Stomach (tissue), 9 donors: ENCODE results near the gene ERI3. TPM values are rescaled to one million over a fixed set of nuclear protein-coding genes. Genes with fewer than 3 reads are reported as not detected.

ENCODE experiments used
- DNase-seq, 2 donors: peaks; one replicate each; pipeline versions ENCODE4 v3.0.0 to v3.0.0-alpha.2; 2013 to 2019
- H3K27ac ChIP-seq, 5 donors: fragments of 200-600 bp in 4 of 5; sonication (generic) in 4 of 5; one replicate each; pipeline ENCODE4 v1.5.1; 2013 to 2019; ENCODE audit warnings: mild to moderate bottlenecking in 1 of 5, moderate library complexity in 1 of 5
- H3K27me3 ChIP-seq, 3 donors: fragments of 200-600 bp; sonication (generic); one replicate each; pipeline ENCODE4 v1.5.1; 2017 to 2019; ENCODE audit warnings: mixed run types in 1 of 3
- H3K36me3 ChIP-seq, 4 donors: fragments of 200-600 bp; sonication (generic); 1 replicate in 3 of 4; 2 replicates in 1 of 4; pipeline ENCODE4 v1.5.1; 2016 to 2019
- H3K4me1 ChIP-seq, 4 donors: fragments of 200-600 bp; sonication (generic); one replicate each; pipeline ENCODE4 v1.5.1; 2016 to 2019
- H3K4me3 ChIP-seq, 4 donors: fragments of 200-600 bp; sonication (generic) in 3 of 4; one replicate each; pipeline ENCODE4 v1.5.1; 2016 to 2019; ENCODE audit warnings: mild to moderate bottlenecking in 1 of 4
- H3K9me3 ChIP-seq, 4 donors: fragments of 200-600 bp; sonication (generic); one replicate each; pipeline ENCODE4 v1.5.1; 2016 to 2019
- CTCF ChIP-seq, 7 experiments: fragments of 450-650 bp in 4 of 7; fragments of 200-600 bp in 3 of 7; sonication (generic) in 3 of 7; IDR thresholded peaks; one replicate each; pipeline ENCODE4 v1.5.1; 2016 to 2019; ENCODE audit warnings: antibody characterized with exemption in 7 of 7, control low read depth in 2 of 7, mild to moderate bottlenecking in 1 of 7
- EP300 ChIP-seq: sonication (generic); formaldehyde crosslinking; IDR thresholded peaks from one replicate; pipeline ENCODE4 v1.6.1; 2017; ENCODE audit warnings: antibody characterized with exemption
- POLR2A ChIP-seq, 4 donors: fragments of 450-650 bp; IDR thresholded peaks; one replicate each; pipeline ENCODE4 v1.6.1; 2016; ENCODE audit warnings: antibody characterized with exemption in 4 of 4, control low read depth in 2 of 4, mild to moderate bottlenecking in 1 of 4, moderate library complexity in 1 of 4
- POLR2AphosphoS5 ChIP-seq, 3 donors: sonication (generic); formaldehyde crosslinking; IDR thresholded peaks; one replicate each; pipeline ENCODE4 v1.6.1; 2016; ENCODE audit warnings: antibody characterized with exemption in 3 of 3
- WGBS, 5 donors: extraction: QIAGEN DNeasy Blood & Tissue Kit in 3 of 5; methylation state at CpG; one replicate each; pipeline versions ENCODE4 v1.1.5 to v1.1.7; 2013 to 2018; 5-methylcytosine and 5-hydroxymethylcytosine counted together
- intact Hi-C: fragments of 100-400 bp; cut with DNase I; formaldehyde crosslinking; loops from one replicate; pipeline ENCODE4 v1.15.1; 2023; ENCODE audit warnings: low total_unique reads
- polyA plus RNA-seq, 3 donors: library from polyadenylated mRNA; stranded (reverse); fragments of 200-250 nt; gene quantifications; one replicate each; pipeline ENCODE4 v1.2.3, GENCODE V29; 2013
- total RNA-seq, 5 donors: library from RNA; depleted of rRNA; stranded (reverse); fragments of >200 nt; gene quantifications; one replicate each; pipeline versions ENCODE4 v1.1.0 to v1.2.3, GENCODE V29; 2014 to 2016
- donor health status: healthy with polysubstance abuse.
- donor health status: Bipolar disorder and iron deficiency.
- donor health status: healthy.

ERI3 gene
- total and polyA plus RNA-seq, 8 donors, result 18.7 to 110 (median 30.1) TPM

GRCh38 chr1:44227211-44227610 is 127.8 kb downstream of the ERI3 start:
- H3K4me1 ChIP-seq, result no peaks in the 10 kb centered on the region
- H3K9me3 ChIP-seq, result no peaks in the 10 kb centered on the region
- no peaks in the 10 kb centered on the region for H3K27me3 ChIP-seq
- no peak overlapping the region for H3K27ac ChIP-seq
- WGBS, 5 donors, result 57 to 100% (median 74%) methylated on average over 1 of the region's 1 CpG
- TF ChIP-seq POLR2AphosphoS5 (IDR thresholded peaks at IDR 0.05) (no peak), CTCF (IDR thresholded peaks at IDR 0.05) (no peak), POLR2A (IDR thresholded peaks at IDR 0.05) (no peak), EP300 (no peak)
- H3K4me3 ChIP-seq, result no peak overlapping the region
- intact Hi-C loops, result no loop called here
- DNase-seq, result no peak
- H3K36me3 ChIP-seq, result peaks cover 0 to 34% (median 24%) of the 10 kb centered on the region in 4 donors

GRCh38 chr1:44225761-44226160 is 129.3 kb downstream of the ERI3 start:
- Histone ChIP-seq H3K4me1 (no peaks in the 10 kb centered on the region), H3K36me3 (peaks cover 6 to 37% (median 30%) of the 10 kb centered on the region in 4 donors), H3K27me3 (no peaks in the 10 kb centered on the region), H3K4me3 (no peak overlapping the region), H3K9me3 (no peaks in the 10 kb centered on the region), H3K27ac (no peak overlapping the region)
- TF ChIP-seq POLR2A (IDR thresholded peaks at IDR 0.05) (no peak), POLR2AphosphoS5 (IDR thresholded peaks at IDR 0.05) (no peak), CTCF (IDR thresholded peaks at IDR 0.05) (no peak), EP300 (no peak)
- no peak for DNase-seq
- 92 to 98% (median 97%) methylated on average over 2 of the region's 2 CpGs for WGBS, 5 donors
- intact Hi-C loops, result no loop called here

- TF ChIP-seq EP300, result no peak
- TF ChIP-seq POLR2A (IDR thresholded peaks at IDR 0.05), result no peak
- TF ChIP-seq POLR2AphosphoS5 (IDR thresholded peaks at IDR 0.05), result no peak
- no peak for TF ChIP-seq CTCF (IDR thresholded peaks at IDR 0.05)
- no peaks in the 10 kb centered on the region for H3K27me3 ChIP-seq
- no peak overlapping the region for H3K4me3 ChIP-seq
- intact Hi-C loops, result no loop called here
- peaks cover 31 to 53% (median 46%) of the 10 kb centered on the region in 4 donors for H3K36me3 ChIP-seq
- peaks cover 0 to 2% (median 0%) of the 10 kb centered on the region in 4 donors for H3K4me1 ChIP-seq
- 76 to 86% (median 82%) methylated on average over 11 of the region's 11 CpGs for WGBS, 5 donors
- no peak for DNase-seq
- no peak overlapping the region for H3K27ac ChIP-seq
- H3K9me3 ChIP-seq, result no peaks in the 10 kb centered on the region
Measured at GRCh38 chr1:44223187-44223610, 131.9 kb downstream of the ERI3 start.

GRCh38 chr1:44222397-44223186 is 132.5 kb downstream of the ERI3 start:
- no peak for DNase-seq
- Histone ChIP-seq H3K36me3 (peaks cover 33 to 58% (median 51%) of the 10 kb centered on the region in 4 donors), H3K9me3 (no peaks in the 10 kb centered on the region), H3K4me1 (peaks cover 0 to 8% (median 0%) of the 10 kb centered on the region in 4 donors), H3K4me3 (no peak overlapping the region), H3K27ac (no peak overlapping the region), H3K27me3 (no peaks in the 10 kb centered on the region)
- 75 to 84% (median 79%) methylated on average over 5 of the region's 5 CpGs for WGBS, 5 donors
- TF ChIP-seq CTCF (IDR thresholded peaks at IDR 0.05), result no peak
- no peak for TF ChIP-seq POLR2AphosphoS5 (IDR thresholded peaks at IDR 0.05)
- no peak for TF ChIP-seq POLR2A (IDR thresholded peaks at IDR 0.05)
- no peak for TF ChIP-seq EP300
- intact Hi-C loops, result no loop called here
